ENCODE data around the gene RUNX3. TPM values are rescaled to one million over a fixed set of nuclear protein-coding genes. Genes with fewer than 3 reads are reported as not detected.

The RUNX3 gene
- total RNA-seq, 2 donors from 2014 or later, result 0.24 to 0.31 TPM

- Histone ChIP-seq H3K36me3 (ENCODE audit: control insufficient read depth, insufficient read depth, low read length) (no peaks in the 10 kb centered on the region), H3K4me3 (ENCODE audit: low read length) (no peak overlapping the region), H3K4me1 (ENCODE audit: control insufficient read depth, insufficient read depth, low read length) (no peaks in the 10 kb centered on the region), H3K27ac (ENCODE audit: low read depth, low read length) (no peak overlapping the region), H3K9me3 (ENCODE audit: control insufficient read depth, low read length) (no peaks in the 10 kb centered on the region), H3K9ac (ENCODE audit: extremely low read depth, low read length, poor library complexity, severe bottlenecking) (no peak overlapping the region), H3K27me3 (ENCODE audit: control insufficient read depth, insufficient read depth, low read length, poor library complexity, severe bottlenecking) (no peaks in the 10 kb centered on the region)
- Mint-ChIP-seq H3K27me3 (ENCODE audit: insufficient read depth) (no peaks in the 10 kb centered on the region), H3K27ac (no peak overlapping the region), H3K9me3 (no peaks in the 10 kb centered on the region), H3K4me1 (peaks cover 15% of the 10 kb centered on the region), H3K4me3 (no peak overlapping the region), H3K36me3 (ENCODE audit: low read depth) (no peaks in the 10 kb centered on the region)
- 86 to 87% methylated on average over 14 to 17 of the region's 17 CpGs for WGBS, 2 experiments (ENCODE audit: insufficient coverage in 1 of 2, insufficient read length in 1 of 2)
- no peak for TF ChIP-seq CTCF (conservative IDR thresholded peaks at IDR 0.05)
- no peak for DNase-seq
These were observed 63.6 kb downstream of the RUNX3 start for GRCh38 chr1:24866211-24867083.

GRCh38 chr1:24865587-24865986 is 64.5 kb downstream of the RUNX3 start:
- no peaks in the 10 kb centered on the region for H3K27me3 Mint-ChIP-seq (ENCODE audit: insufficient read depth)
- peaks cover 15% of the 10 kb centered on the region for H3K4me1 Mint-ChIP-seq
- no peaks in the 10 kb centered on the region for H3K36me3 ChIP-seq (ENCODE audit: control insufficient read depth, insufficient read depth, low read length)
- no peaks in the 10 kb centered on the region for H3K9me3 Mint-ChIP-seq
- WGBS, 2 experiments (ENCODE audit: insufficient coverage in 1 of 2, insufficient read length in 1 of 2), result 94 to 95% methylated on average over 3 of the region's 3 CpGs
- no peak for TF ChIP-seq CTCF (conservative IDR thresholded peaks at IDR 0.05)
- H3K9ac ChIP-seq (ENCODE audit: extremely low read depth, low read length, poor library complexity, severe bottlenecking), result no peak overlapping the region
- H3K4me3 ChIP-seq (ENCODE audit: low read length), result no peak overlapping the region
- H3K27me3 ChIP-seq (ENCODE audit: control insufficient read depth, insufficient read depth, low read length, poor library complexity, severe bottlenecking), result no peaks in the 10 kb centered on the region
- no peak for DNase-seq
- H3K4me1 ChIP-seq (ENCODE audit: control insufficient read depth, insufficient read depth, low read length), result no peaks in the 10 kb centered on the region
- H3K27ac Mint-ChIP-seq, result no peak overlapping the region
- no peaks in the 10 kb centered on the region for H3K9me3 ChIP-seq (ENCODE audit: control insufficient read depth, low read length)
- H3K27ac ChIP-seq (ENCODE audit: low read depth, low read length), result no peak overlapping the region
- no peak overlapping the region for H3K4me3 Mint-ChIP-seq
- H3K36me3 Mint-ChIP-seq (ENCODE audit: low read depth), result no peaks in the 10 kb centered on the region

- Histone ChIP-seq H3K4me3 (ENCODE audit: low read length) (no peak overlapping the region), H3K36me3 (ENCODE audit: control insufficient read depth, insufficient read depth, low read length) (no peaks in the 10 kb centered on the region), H3K27ac (ENCODE audit: low read depth, low read length) (no peak overlapping the region), H3K9ac (ENCODE audit: extremely low read depth, low read length, poor library complexity, severe bottlenecking) (no peak overlapping the region), H3K4me1 (ENCODE audit: control insufficient read depth, insufficient read depth, low read length) (no peaks in the 10 kb centered on the region), H3K27me3 (ENCODE audit: control insufficient read depth, insufficient read depth, low read length, poor library complexity, severe bottlenecking) (no peaks in the 10 kb centered on the region), H3K9me3 (ENCODE audit: control insufficient read depth, low read length) (no peaks in the 10 kb centered on the region)
- Mint-ChIP-seq H3K9me3 (no peaks in the 10 kb centered on the region), H3K27ac (no peak overlapping the region), H3K4me3 (no peak overlapping the region), H3K27me3 (ENCODE audit: insufficient read depth) (no peaks in the 10 kb centered on the region), H3K36me3 (ENCODE audit: low read depth) (no peaks in the 10 kb centered on the region), H3K4me1 (peaks cover 15% of the 10 kb centered on the region)
- no peak for TF ChIP-seq CTCF (conservative IDR thresholded peaks at IDR 0.05)
- WGBS, 2 experiments (ENCODE audit: insufficient coverage in 1 of 2, insufficient read length in 1 of 2), result 94 to 96% methylated on average over 4 to 7 of the region's 7 CpGs
- DNase-seq, result no peak
These were observed 64.9 kb downstream of the RUNX3 start for GRCh38 chr1:24865168-24865567.

All from endodermal cell (in vitro differentiated cells).